Kidney (tissue), 14 donors: Measurements from ENCODE around the gene TTC8. TPM values are rescaled to one million over a fixed set of nuclear protein-coding genes. Genes with fewer than 3 reads are reported as not detected.
"Not testable (repeated sequence)": the region's sequence is repeated elsewhere in the genome, so short reads cannot be mapped to it uniquely, and the experiment has no call there.

Experiments
- DNase-seq, 5 donors: peaks; one replicate each; pipeline ENCODE4 v3.0.0-alpha.2; 2013 to 2020
- FAIRE-seq: peaks from 2 replicates; lab custom pipeline; 2012; peaks lifted over from hg19 to GRCh38; lab: Jason Lieb, UNC
- H3K27ac ChIP-seq, 2 donors: one replicate each; pipeline ENCODE4 v1.7.0; 2013; ENCODE audit warnings: low read depth in 2 of 2, low read length in 2 of 2, inconsistent platforms in 1 of 2
- H3K27me3 ChIP-seq: one replicate; pipeline ENCODE4 v1.7.1; 2013; ENCODE audit warnings: low read length, inconsistent platforms; ENCODE audit not compliant: control insufficient read depth, insufficient read depth
- H3K36me3 ChIP-seq, 3 donors: one replicate each; pipeline versions ENCODE4 v1.7.0 to v1.7.1; 2013; ENCODE audit warnings: low read length in 3 of 3, control low read depth in 1 of 3, inconsistent platforms in 1 of 3; ENCODE audit not compliant: insufficient read depth in 3 of 3, control insufficient read depth in 2 of 3
- H3K4me1 ChIP-seq, 3 donors: one replicate each; pipeline versions ENCODE4 v1.7.0 to v1.7.1; 2013; ENCODE audit warnings: low read length in 3 of 3, inconsistent platforms in 1 of 3, low read depth in 1 of 3; ENCODE audit not compliant: control insufficient read depth in 2 of 3, insufficient read depth in 2 of 3
- H3K4me3 ChIP-seq, 3 donors: one replicate each; pipeline versions ENCODE4 v1.7.0 to v1.8.1; 2013; ENCODE audit warnings: low read length in 3 of 3, control low read depth in 1 of 3, inconsistent platforms in 1 of 3
- H3K9ac ChIP-seq, 3 donors: one replicate each; pipeline versions ENCODE4 v1.7.0 to v1.7.1; 2013; ENCODE audit warnings: low read length in 3 of 3, control low read depth in 1 of 3, inconsistent platforms in 1 of 3
- H3K9me3 ChIP-seq, 3 donors: one replicate each; pipeline versions ENCODE4 v1.7.0 to v1.7.1; 2013; ENCODE audit warnings: low read length in 3 of 3, control low read depth in 1 of 3, inconsistent platforms in 1 of 3; ENCODE audit not compliant: control insufficient read depth in 2 of 3, insufficient read depth in 1 of 3
- CTCF ChIP-seq: IDR thresholded peaks from 3 replicates; pipeline ENCODE4 v1.5.1; 2012; ENCODE audit warnings: mild to moderate bottlenecking, moderate library complexity, borderline replicate concordance; ENCODE audit not compliant: insufficient read depth; ENCODE audit errors: extremely low read depth
- intact Hi-C: fragments of 100-400 bp; cut with DNase I; formaldehyde crosslinking; loops from one replicate; pipeline ENCODE4 v1.11.1; 2022
- polyA plus RNA-seq: library from polyadenylated mRNA; stranded (reverse); fragments of 350-450 nt; fragmentation: Illumina TruSeq; extraction: RNeasy Lipid Tissue Mini Kit (QIAGEN cat#74804); gene quantifications from one replicate; pipeline ENCODE4 v1.2.3, GENCODE V29; 2014; ENCODE audit warnings: low read depth, low replicate concordance; ENCODE audit not compliant: insufficient read depth
- total RNA-seq: library from RNA; stranded (reverse); fragmentation: NEBNext Ultra II Directional; extraction: Animal tissue kit (Norgen Biotek cat#: 25700); gene quantifications from one replicate; pipeline ENCODE4 v1.2.1, GENCODE V29; 2021
- donor health status: control.
- donor health status: control.
- donor health status: control.
- donor health status: control.
- donor health status: control.
- donor health status: DM: yes; HTN: yes; CAD: no.
- donor health status: Normal renal cell carcinoma (clear cell type).

TTC8 gene
- total and polyA plus RNA-seq, 2 donors from 2014 or later = 14.0 to 17.2 TPM

- FAIRE-seq (no peak), DNase-seq (no peak)
- no peak overlapping the region for H3K4me3 ChIP-seq
- no peak overlapping the region for H3K9ac ChIP-seq
- no peak overlapping the region for H3K27ac ChIP-seq
- no peaks in the 10 kb centered on the region for H3K4me1 ChIP-seq
- intact Hi-C loops = no loop called here
- no peaks in the 10 kb centered on the region for H3K27me3 ChIP-seq
- H3K36me3 ChIP-seq = peaks cover 0 to 3% (median 0%) of the 10 kb centered on the region in 3 donors
- H3K9me3 ChIP-seq = no peaks in the 10 kb centered on the region
- TF ChIP-seq CTCF = no peak
These were observed 28.2 kb downstream of the TTC8 start for GRCh38 chr14:88852632-88853031.

GRCh38 chr14:88853129-88853528 lies 28.7 kb downstream of the TTC8 start:
- Histone ChIP-seq H3K36me3 (peaks cover 0 to 3% (median 0%) of the 10 kb centered on the region in 3 donors), H3K27me3 (no peaks in the 10 kb centered on the region), H3K27ac (no peak overlapping the region), H3K4me3 (no peak overlapping the region), H3K9ac (no peak overlapping the region), H3K9me3 (no peaks in the 10 kb centered on the region), H3K4me1 (no peaks in the 10 kb centered on the region)
- FAIRE-seq = no peak
- intact Hi-C loops = no loop called here
- DNase-seq = no peak
- TF ChIP-seq CTCF = no peak

GRCh38 chr14:88856786-88857366 lies 32.4 kb downstream of the TTC8 start:
- H3K27me3 ChIP-seq = no peaks in the 10 kb centered on the region
- FAIRE-seq (no peak), DNase-seq (no peak)
- H3K9ac ChIP-seq = no peak overlapping the region
- no peak overlapping the region for H3K4me3 ChIP-seq
- no peaks in the 10 kb centered on the region for H3K4me1 ChIP-seq
- intact Hi-C loops = no loop called here
- peaks cover 0 to 2% (median 0%) of the 10 kb centered on the region in 3 donors for H3K9me3 ChIP-seq
- TF ChIP-seq CTCF = no peak
- H3K36me3 ChIP-seq = peaks cover 0 to 4% (median 3%) of the 10 kb centered on the region in 3 donors
- no peak overlapping the region for H3K27ac ChIP-seq

GRCh38 chr14:88857861-88858260 lies 33.4 kb downstream of the TTC8 start:
- H3K9ac ChIP-seq, intact Hi-C loops, H3K27me3 ChIP-seq, H3K9me3 ChIP-seq, H3K4me3 ChIP-seq, H3K4me1 ChIP-seq, H3K27ac ChIP-seq, FAIRE-seq, H3K36me3 ChIP-seq, DNase-seq: not testable (repeated sequence)

- H3K27ac ChIP-seq, DNase-seq, H3K4me1 ChIP-seq, H3K4me3 ChIP-seq, intact Hi-C loops, H3K36me3 ChIP-seq, FAIRE-seq, H3K9ac ChIP-seq, H3K27me3 ChIP-seq, H3K9me3 ChIP-seq: not testable (repeated sequence)
These were observed 34.7 kb downstream of the TTC8 start for GRCh38 chr14:88859118-88859517.
